Spleen (tissue), 11 donors: ENCODE measurements around the gene LAMTOR4. TPM values are rescaled to one million over a fixed set of nuclear protein-coding genes. Genes with fewer than 3 reads are reported as not detected.

Experiments used
- DNase-seq: peaks from one replicate; pipeline ENCODE4 v3.0.0-alpha.2; 2020
- H3K27ac ChIP-seq, 8 donors: fragments of 200-600 bp; sonication (generic) in 7 of 8; 1 replicate in 4 of 8; 2 replicates in 4 of 8; pipeline versions ENCODE4 v1.5.0 to v1.8.0; 2016 to 2021; ENCODE audit warnings: inconsistent platforms in 4 of 8, mild to moderate bottlenecking in 4 of 8, moderate library complexity in 1 of 8
- H3K27me3 ChIP-seq, 7 donors: fragments of 200-600 bp; sonication (generic) in 6 of 7; replicated peaks in 1 of 7; 1 replicate in 4 of 7; 2 replicates in 3 of 7; pipeline versions ENCODE4 v1.5.0 to v1.8.0; 2016 to 2021; ENCODE audit warnings: inconsistent platforms in 3 of 7, mild to moderate bottlenecking in 1 of 7
- H3K36me3 ChIP-seq, 6 donors: fragments of 200-600 bp; sonication (generic) in 5 of 6; 1 replicate in 4 of 6; 2 replicates in 2 of 6; pipeline versions ENCODE4 v1.5.0 to v1.8.0; 2016 to 2021; ENCODE audit warnings: inconsistent platforms in 2 of 6
- H3K4me1 ChIP-seq, 6 donors: fragments of 200-600 bp; sonication (generic) in 5 of 6; 1 replicate in 3 of 6; 2 replicates in 3 of 6; pipeline versions ENCODE4 v1.5.0 to v1.8.0; 2016 to 2021; ENCODE audit warnings: inconsistent platforms in 3 of 6
- H3K4me3 ChIP-seq, 8 donors: fragments of 200-600 bp; sonication (generic) in 7 of 8; 1 replicate in 4 of 8; 2 replicates in 4 of 8; pipeline versions ENCODE4 v1.5.0 to v1.8.0; 2016 to 2021; ENCODE audit warnings: inconsistent platforms in 4 of 8, mild to moderate bottlenecking in 4 of 8, moderate library complexity in 2 of 8
- H3K9me3 ChIP-seq, 8 donors: fragments of 200-600 bp; sonication (generic) in 7 of 8; 1 replicate in 4 of 8; 2 replicates in 4 of 8; pipeline versions ENCODE4 v1.5.0 to v1.8.0; 2016 to 2021; ENCODE audit warnings: inconsistent platforms in 4 of 8
- POLR2A ChIP-seq, 3 donors: fragments of 450-650 bp; IDR thresholded peaks; one replicate each; pipeline ENCODE4 v1.5.1; 2017; ENCODE audit warnings: antibody characterized with exemption in 3 of 3, mild to moderate bottlenecking in 1 of 3
- POLR2AphosphoS5 ChIP-seq, 3 donors: sonication (generic); formaldehyde crosslinking; IDR thresholded peaks; one replicate each; pipeline ENCODE4 v1.5.1; 2017; ENCODE audit warnings: antibody characterized with exemption in 3 of 3
- WGBS, 5 donors: extraction: QIAGEN DNeasy Blood & Tissue Kit in 3 of 5; methylation state at CpG; one replicate each; pipeline versions ENCODE4 v1.1.5 to v1.1.7; 2013 to 2018; 5-methylcytosine and 5-hydroxymethylcytosine counted together
- intact Hi-C: fragments of 100-400 bp; cut with DNase I; formaldehyde crosslinking; loops from one replicate; pipeline ENCODE4 v1.15.0; 2023; ENCODE audit warnings: low total_unique reads
- polyA plus RNA-seq, 3 donors: library from polyadenylated mRNA; stranded (reverse); fragments of 200-250 nt; gene quantifications; one replicate each; pipeline ENCODE4 v1.2.1, GENCODE V29; 2013
- total RNA-seq, 7 donors: library from RNA; depleted of rRNA in 3 of 7; stranded (reverse); fragments of >200 nt in 3 of 7; fragmentation: NEBNext Ultra II Directional in 4 of 7; extraction: Animal tissue kit (Norgen Biotek cat#: 25700) in 4 of 7; gene quantifications; one replicate each; pipeline versions ENCODE4 v1.1.0 to v1.2.1, GENCODE V29; 2016 to 2021
- TF ChIP-seq, protein P1 (sequence below), 11 experiments: fragments of 200-600 bp in 7 of 11; fragments of 450-650 bp in 4 of 11; sonication (generic) in 4 of 11; IDR thresholded peaks in 8 of 11; conservative IDR thresholded peaks in 3 of 11; 1 replicate in 7 of 11; 2 replicates in 4 of 11; pipeline versions ENCODE4 v1.4.0 to v1.8.0; 2016 to 2021; ENCODE audit warnings: antibody characterized with exemption in 11 of 11, inconsistent platforms in 4 of 11, mild to moderate bottlenecking in 1 of 11
- donor health status: healthy with polysubstance abuse.
- donor health status: DM: no; HTN: no; CAD: no; lungs with moderate emphysema.
- donor health status: DM: no; HTN: no; CAD: no.
- donor health status: Bipolar disorder and iron deficiency.
- donor health status: healthy.
- donor health status: DM: no; HTN: no; CAD: no.
- donor health status: DM: yes; HTN: yes; CAD: no.

The LAMTOR4 gene
- total and polyA plus RNA-seq, 10 donors = 152 to 709 (median 271) TPM

GRCh38 chr7:100119072-100119969 is 29.4 kb upstream of the LAMTOR4 start, which contains the start of the genes CNPY4 and TAF6:
Gene CNPY4, plus strand, starts transcription at chr7:100119634. Its CDS starts 111 bp downstream, at chr7:100119745.
Gene TAF6, minus strand, starts transcription at chr7:100119358. Its CDS starts 5,149 bp downstream, at chr7:100114209.
- intact Hi-C loops = no loop called here
- H3K4me3 ChIP-seq = peak within 1 kb of the TSS; percentile 75 to 94 (median 90)

DNA sequence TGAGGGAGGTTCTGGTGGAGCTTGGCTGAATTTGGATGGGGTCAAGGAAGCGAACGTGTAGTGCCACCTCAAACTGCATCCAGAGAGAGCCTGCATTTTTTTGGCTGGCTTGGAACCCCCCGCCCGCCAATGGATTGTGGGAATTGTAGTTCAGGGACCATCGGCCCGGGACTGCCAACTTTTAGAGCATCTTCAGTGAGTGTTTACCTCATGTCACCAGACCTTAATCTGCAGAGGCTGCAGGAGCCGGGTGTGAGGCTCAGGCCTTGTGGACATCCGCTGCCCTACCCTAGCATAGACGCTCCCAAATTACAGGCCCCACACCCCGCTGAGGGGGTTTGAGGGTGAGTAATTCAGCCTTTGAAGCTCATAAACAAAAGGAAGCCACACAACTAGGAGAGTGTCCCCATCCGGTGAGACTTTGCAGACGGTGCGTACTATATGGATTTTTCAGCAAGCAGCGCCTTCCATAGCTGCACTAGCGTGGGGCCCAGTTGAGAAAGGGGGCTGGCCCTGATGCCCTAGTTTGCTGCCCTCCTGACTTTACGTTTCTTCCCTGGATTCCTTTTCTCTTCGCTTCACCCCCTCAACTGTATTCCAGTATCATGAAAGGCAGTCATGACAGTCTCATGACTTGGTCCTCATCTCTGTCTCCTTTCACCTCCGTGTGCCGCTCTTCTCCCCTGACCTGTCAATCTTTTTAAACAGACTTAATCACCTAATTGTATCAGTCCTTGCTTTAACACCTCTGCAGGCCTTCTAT is 28.6 kb upstream of the LAMTOR4 start:
- Histone ChIP-seq H3K36me3 (peaks cover 0 to 31% (median 2%) of the 10 kb centered on the region in 6 donors), H3K4me1 (peaks cover 18 to 75% (median 41%) of the 10 kb centered on the region in 6 donors), H3K27me3 (no peaks in the 10 kb centered on the region), H3K4me3 (peak overlapping the region; percentile 72 to 94 (median 88)), H3K9me3 (no peaks in the 10 kb centered on the region), H3K27ac (peak overlapping the region; percentile 40 to 96 (median 89))
- intact Hi-C loops = no loop called here
- TF ChIP-seq, protein P1, sequence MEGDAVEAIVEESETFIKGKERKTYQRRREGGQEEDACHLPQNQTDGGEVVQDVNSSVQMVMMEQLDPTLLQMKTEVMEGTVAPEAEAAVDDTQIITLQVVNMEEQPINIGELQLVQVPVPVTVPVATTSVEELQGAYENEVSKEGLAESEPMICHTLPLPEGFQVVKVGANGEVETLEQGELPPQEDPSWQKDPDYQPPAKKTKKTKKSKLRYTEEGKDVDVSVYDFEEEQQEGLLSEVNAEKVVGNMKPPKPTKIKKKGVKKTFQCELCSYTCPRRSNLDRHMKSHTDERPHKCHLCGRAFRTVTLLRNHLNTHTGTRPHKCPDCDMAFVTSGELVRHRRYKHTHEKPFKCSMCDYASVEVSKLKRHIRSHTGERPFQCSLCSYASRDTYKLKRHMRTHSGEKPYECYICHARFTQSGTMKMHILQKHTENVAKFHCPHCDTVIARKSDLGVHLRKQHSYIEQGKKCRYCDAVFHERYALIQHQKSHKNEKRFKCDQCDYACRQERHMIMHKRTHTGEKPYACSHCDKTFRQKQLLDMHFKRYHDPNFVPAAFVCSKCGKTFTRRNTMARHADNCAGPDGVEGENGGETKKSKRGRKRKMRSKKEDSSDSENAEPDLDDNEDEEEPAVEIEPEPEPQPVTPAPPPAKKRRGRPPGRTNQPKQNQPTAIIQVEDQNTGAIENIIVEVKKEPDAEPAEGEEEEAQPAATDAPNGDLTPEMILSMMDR (IDR thresholded peaks at IDR 0.05 in 8 of 11, conservative IDR thresholded peaks at IDR 0.05 in 3 of 11) = no peak
- TF ChIP-seq POLR2A (IDR thresholded peaks at IDR 0.05) (no peak), POLR2AphosphoS5 (IDR thresholded peaks at IDR 0.05) (no peak)
- DNase-seq = peak; percentile 86
- 24 to 46% (median 26%) methylated on average over 11 to 19 of the region's 19 CpGs for WGBS, 5 donors

More at GRCh38 chr7:100119072-100119969, 29.4 kb upstream of the LAMTOR4 start, which contains the start of the genes CNPY4 and TAF6:
- H3K27me3 ChIP-seq = no peaks in the 10 kb centered on the region
- no peaks in the 10 kb centered on the region for H3K9me3 ChIP-seq
- 0 to 1% (median 0%) methylated on average over 30 to 49 of the region's 49 CpGs for WGBS, 5 donors
- TF ChIP-seq POLR2A (IDR thresholded peaks at IDR 0.05) (peak in 1 of 3 donors; percentile 32), POLR2AphosphoS5 (IDR thresholded peaks at IDR 0.05) (peak; percentile 88 to 92 (median 90))
- TF ChIP-seq, protein P1 (IDR thresholded peaks at IDR 0.05 in 8 of 11, conservative IDR thresholded peaks at IDR 0.05 in 3 of 11) = peak in 5 of 11 experiments; percentile 8 to 34 (median 14)
- peak; percentile 98 for DNase-seq
- H3K27ac ChIP-seq = peak within 1 kb of the TSS; percentile 87 to 96 (median 90)
- H3K4me1 ChIP-seq = peaks cover 16 to 67% (median 33%) of the 10 kb centered on the region in 6 donors
- peaks cover 0 to 31% (median 6%) of the 10 kb centered on the region in 6 donors for H3K36me3 ChIP-seq

- TF ChIP-seq, protein P1 (IDR thresholded peaks at IDR 0.05 in 8 of 11, conservative IDR thresholded peaks at IDR 0.05 in 3 of 11) = no peak
- TF ChIP-seq POLR2AphosphoS5 (IDR thresholded peaks at IDR 0.05) = no peak
- no peak for TF ChIP-seq POLR2A (IDR thresholded peaks at IDR 0.05)
- H3K4me3 ChIP-seq = peak overlapping the region in 5 of 8 donors; percentile 75 to 93 (median 92)
- intact Hi-C loops = no loop called here
- H3K4me1 ChIP-seq = peaks cover 22 to 81% (median 47%) of the 10 kb centered on the region in 6 donors
- H3K9me3 ChIP-seq = no peaks in the 10 kb centered on the region
- H3K36me3 ChIP-seq = peaks cover 0 to 29% (median 0%) of the 10 kb centered on the region in 6 donors
- WGBS, 5 donors = 38 to 71% (median 48%) methylated on average over 1 of the region's 1 CpG
- no peaks in the 10 kb centered on the region for H3K27me3 ChIP-seq
- peak overlapping the region; percentile 40 to 96 (median 89) for H3K27ac ChIP-seq
- no peak for DNase-seq
Measured at GRCh38 chr7:100120733-100121036, 28.0 kb upstream of the LAMTOR4 start.
